Fibroblast of lung (primary cell): Measurements from ENCODE around the gene PIP5K1C.

ENCODE experiments used
- CTCF ChIP-seq, 2 donors: IDR thresholded peaks in 1 of 2; conservative IDR thresholded peaks in 1 of 2; 1 replicate in 1 of 2; 2 replicates in 1 of 2; pipeline ENCODE4 v1.5.1; 2011 to 2012; ENCODE audit warnings: low read length in 2 of 2, control low read depth in 1 of 2, inconsistent platforms in 1 of 2, low read depth in 1 of 2, mild to moderate bottlenecking in 1 of 2
- EZH2 ChIP-seq: IDR thresholded peaks from 2 replicates; pipeline ENCODE4 v1.5.1; 2012; ENCODE audit warnings: low read length, control low read depth, mild to moderate bottlenecking; ENCODE audit errors: missing control alignments

- TF ChIP-seq CTCF (conservative IDR thresholded peaks at IDR 0.05 in 1 of 2, IDR thresholded peaks at IDR 0.05 in 1 of 2; ENCODE audit: low read depth in 1 of 2, low read length in 2 of 2) (no peak), EZH2 (no peak)
Observed at GRCh38 chr19:3690551-3691371, 9.5 kb downstream of the PIP5K1C start.
